Panc1 (cell line): ENCODE data around the gene ADCY9. TPM values are rescaled to one million over a fixed set of nuclear protein-coding genes. Genes with fewer than 3 reads are reported as not detected.

Experiments
- ATAC-seq: fragments of 200-7000 bp; cut with Tn5 transposase; 2 replicates; pipeline ENCODE4 v1.9.1; 2020; ENCODE audit warnings: mild to moderate bottlenecking, moderate library complexity
- BruUV-seq: library from RNA; stranded (reverse); fragments of 400-500 nt; replicated peaks from 2 replicates; lab custom pipeline; 2021; lab: Mats Ljungman, UMichigan
- CTCF ChIA-PET: fragments of 300-600 bp; sonication (Branson Sonifier 250); formaldehyde crosslinking; loops from one replicate; lab custom pipeline; 2022; ENCODE audit warnings: antibody characterized with exemption; lab: Charles Lee
- POLR2A ChIA-PET: fragments of 300-600 bp; sonication (Branson Sonifier 250); formaldehyde crosslinking; loops from one replicate; lab custom pipeline; 2022; ENCODE audit warnings: antibody characterized with exemption; lab: Charles Lee
- DNase-seq: peaks from one replicate; pipeline ENCODE4 v3.0.0-alpha.2; 2010; ENCODE audit warnings: low read depth, low spot score
- H3K27ac ChIP-seq: 2 replicates; pipeline ENCODE4 v1.5.1; 2011; ENCODE audit warnings: mild to moderate bottlenecking, low read length, inconsistent platforms
- H3K27me3 ChIP-seq: fragments of 200-500 bp; sonication (Bioruptor generic); 2 replicates; pipeline ENCODE4 v1.6.0; 2014; ENCODE audit warnings: low read length, inconsistent platforms; ENCODE audit not compliant: control insufficient read depth, insufficient read depth
- H3K36me3 ChIP-seq: fragments of 200-500 bp; sonication (Bioruptor generic); 2 replicates; pipeline ENCODE4 v1.5.1; 2014; ENCODE audit warnings: inconsistent platforms, mild to moderate bottlenecking, low read length, moderate library complexity; ENCODE audit not compliant: control insufficient read depth, insufficient read depth
- H3K4me1 ChIP-seq: 2 replicates; pipeline ENCODE4 v1.5.1; 2011; ENCODE audit warnings: inconsistent platforms, mild to moderate bottlenecking, low read length, moderate library complexity; ENCODE audit not compliant: control insufficient read depth, insufficient read depth
- H3K4me3 ChIP-seq, 2 experiments: 2 replicates each; pipeline ENCODE4 v1.5.1; 2011 to 2012; ENCODE audit warnings: low read depth in 2 of 2, low read length in 2 of 2, mild to moderate bottlenecking in 2 of 2, inconsistent platforms in 1 of 2, moderate library complexity in 1 of 2
- H3K9me3 ChIP-seq: fragments of 200-500 bp; sonication (Bioruptor generic); 2 replicates; pipeline ENCODE4 v1.5.1; 2014; ENCODE audit warnings: low read depth, mild to moderate bottlenecking, inconsistent platforms, low read length, moderate library complexity; ENCODE audit not compliant: control insufficient read depth, insufficient read depth
- POLR2AphosphoS5 ChIP-seq: IDR thresholded peaks from 2 replicates; pipeline ENCODE4 v1.6.1; 2012; ENCODE audit warnings: mild to moderate bottlenecking, low read depth, low read length, moderate library complexity
- REST ChIP-seq, 2 experiments: IDR thresholded peaks; 2 replicates each; pipeline ENCODE4 v1.6.1; 2011 to 2012; ENCODE audit warnings: low read depth in 2 of 2, control low read depth in 1 of 2, low read length in 1 of 2, mild to moderate bottlenecking in 1 of 2, moderate library complexity in 1 of 2; ENCODE audit not compliant: insufficient read depth in 1 of 2
- SIN3A ChIP-seq: IDR thresholded peaks from 2 replicates; pipeline ENCODE4 v1.6.1; 2012; ENCODE audit warnings: low read depth, mild to moderate bottlenecking, low read length, moderate library complexity, borderline replicate concordance; ENCODE audit not compliant: insufficient read depth
- TCF7L2 ChIP-seq: IDR thresholded peaks from 2 replicates; pipeline ENCODE4 v1.6.1; 2011; ENCODE audit warnings: mild to moderate bottlenecking, low read depth, low read length, inconsistent platforms
- in situ Hi-C: cut with HindIII; loops from 2 replicates; pipeline ENCODE4 v1.10.0; 2016; ENCODE audit warnings: low sequenced_read_pairs, low pct_unique_long_range_greater_than_20kb
- intact Hi-C: fragments of 100-400 bp; cut with micrococcal nuclease; formaldehyde crosslinking; loops from one replicate; pipeline ENCODE4 v1.10.0; 2022; ENCODE audit not compliant: unreplicated experiment
- total RNA-seq: library from RNA; stranded (reverse); gene quantifications from one replicate; pipeline ENCODE4 v1.2.1, GENCODE V29; 2021; ENCODE audit not compliant: unreplicated experiment
- TF ChIP-seq, protein P1 (sequence below): fragments of 450-650 bp; IDR thresholded peaks from 2 replicates; pipeline ENCODE4 v1.5.1; 2017; ENCODE audit warnings: mild to moderate bottlenecking

Gene ADCY9
- total RNA-seq, 1 experiment from 2014 or later: 29.8 TPM

GRCh38 chr16:3988011-3988410 is 128.2 kb downstream of the ADCY9 start:
- Histone ChIP-seq H3K9me3 (no peaks in the 10 kb centered on the region), H3K27ac (no peak overlapping the region), H3K27me3 (no peaks in the 10 kb centered on the region), H3K4me3 (no peak overlapping the region), H3K4me1 (peaks cover 3% of the 10 kb centered on the region; the same call in 1 of the 2 replicates), H3K36me3 (no peaks in the 10 kb centered on the region)
- TF ChIP-seq TCF7L2: no peak
- TF ChIP-seq SIN3A: no peak
- no peak for TF ChIP-seq REST (IDR thresholded peaks at IDR 0.05; ENCODE audit: insufficient read depth in 1 of 2, low read depth in 2 of 2, low read length in 1 of 2)
- TF ChIP-seq POLR2AphosphoS5: no peak
- TF ChIP-seq, protein P1, sequence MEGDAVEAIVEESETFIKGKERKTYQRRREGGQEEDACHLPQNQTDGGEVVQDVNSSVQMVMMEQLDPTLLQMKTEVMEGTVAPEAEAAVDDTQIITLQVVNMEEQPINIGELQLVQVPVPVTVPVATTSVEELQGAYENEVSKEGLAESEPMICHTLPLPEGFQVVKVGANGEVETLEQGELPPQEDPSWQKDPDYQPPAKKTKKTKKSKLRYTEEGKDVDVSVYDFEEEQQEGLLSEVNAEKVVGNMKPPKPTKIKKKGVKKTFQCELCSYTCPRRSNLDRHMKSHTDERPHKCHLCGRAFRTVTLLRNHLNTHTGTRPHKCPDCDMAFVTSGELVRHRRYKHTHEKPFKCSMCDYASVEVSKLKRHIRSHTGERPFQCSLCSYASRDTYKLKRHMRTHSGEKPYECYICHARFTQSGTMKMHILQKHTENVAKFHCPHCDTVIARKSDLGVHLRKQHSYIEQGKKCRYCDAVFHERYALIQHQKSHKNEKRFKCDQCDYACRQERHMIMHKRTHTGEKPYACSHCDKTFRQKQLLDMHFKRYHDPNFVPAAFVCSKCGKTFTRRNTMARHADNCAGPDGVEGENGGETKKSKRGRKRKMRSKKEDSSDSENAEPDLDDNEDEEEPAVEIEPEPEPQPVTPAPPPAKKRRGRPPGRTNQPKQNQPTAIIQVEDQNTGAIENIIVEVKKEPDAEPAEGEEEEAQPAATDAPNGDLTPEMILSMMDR: no peak
- no TSS peak for BruUV-seq
- in situ Hi-C loops: no loop called here
- intact Hi-C loops: no loop called here
- ChIA-PET POLR2A (interaction anchor here (0.7 kb wide), 1 partner anchor 40 kb away, joined by 3 read pairs; no protein-coding TSS in a partner anchor), CTCF (no interaction called here)
- ATAC-seq: no peak
- DNase-seq: no peak

DNA sequence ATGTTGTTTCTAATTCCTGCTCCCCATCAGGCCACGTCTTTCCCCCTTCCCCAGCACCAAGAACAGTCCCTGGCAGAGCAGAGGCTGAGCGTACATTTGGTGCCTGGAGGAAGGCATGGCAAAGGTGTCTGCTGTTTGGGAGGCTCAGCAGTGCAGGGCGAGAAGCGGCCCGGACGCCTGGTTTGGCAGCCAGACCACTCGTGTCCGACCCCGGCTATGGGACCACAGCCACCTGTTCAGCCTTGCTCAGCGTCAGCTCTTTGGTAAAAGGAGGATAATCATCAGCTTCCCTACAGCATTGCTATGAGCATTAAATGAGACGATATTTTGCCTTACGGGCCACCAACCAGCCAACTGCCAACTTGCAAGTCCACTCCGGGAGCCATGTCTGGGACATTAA is 129.0 kb downstream of the ADCY9 start:
- Histone ChIP-seq H3K27me3 (no peaks in the 10 kb centered on the region), H3K27ac (no peak overlapping the region), H3K4me3 (no peak overlapping the region), H3K36me3 (no peaks in the 10 kb centered on the region), H3K9me3 (no peaks in the 10 kb centered on the region), H3K4me1 (peaks cover 3% of the 10 kb centered on the region; the same call in 1 of the 2 replicates)
- ATAC-seq (no peak), DNase-seq (no peak)
- CTCF ChIA-PET: interaction anchor here (1.0 kb wide), 1 partner anchor 267 kb away, joined by 3 read pairs; no protein-coding TSS in a partner anchor
- intact Hi-C loops: no loop called here
- POLR2A ChIA-PET: no interaction called here
- BruUV-seq: no TSS peak
- in situ Hi-C loops: no loop called here
- no peak for TF ChIP-seq POLR2AphosphoS5
- no peak for TF ChIP-seq SIN3A
- TF ChIP-seq TCF7L2: no peak
- TF ChIP-seq REST (IDR thresholded peaks at IDR 0.05; ENCODE audit: insufficient read depth in 1 of 2, low read depth in 2 of 2, low read length in 1 of 2): no peak
- TF ChIP-seq, protein P1: no peak
